GM18909 (cell line): Measurements from ENCODE around the gene ASTE1.
"Not testable (repeated sequence)": the region's sequence is repeated elsewhere in the genome, so short reads cannot be mapped to it uniquely, and the experiment has no call there.

Source experiments
- ATAC-seq: cut with Tn5 transposase; IDR thresholded peaks from one replicate; pipeline ENCODE4 v1.9.1; 2021; ENCODE audit warnings: mild to moderate bottlenecking; ENCODE audit not compliant: unreplicated experiment, poor library complexity

Gene ASTE1, protein sequence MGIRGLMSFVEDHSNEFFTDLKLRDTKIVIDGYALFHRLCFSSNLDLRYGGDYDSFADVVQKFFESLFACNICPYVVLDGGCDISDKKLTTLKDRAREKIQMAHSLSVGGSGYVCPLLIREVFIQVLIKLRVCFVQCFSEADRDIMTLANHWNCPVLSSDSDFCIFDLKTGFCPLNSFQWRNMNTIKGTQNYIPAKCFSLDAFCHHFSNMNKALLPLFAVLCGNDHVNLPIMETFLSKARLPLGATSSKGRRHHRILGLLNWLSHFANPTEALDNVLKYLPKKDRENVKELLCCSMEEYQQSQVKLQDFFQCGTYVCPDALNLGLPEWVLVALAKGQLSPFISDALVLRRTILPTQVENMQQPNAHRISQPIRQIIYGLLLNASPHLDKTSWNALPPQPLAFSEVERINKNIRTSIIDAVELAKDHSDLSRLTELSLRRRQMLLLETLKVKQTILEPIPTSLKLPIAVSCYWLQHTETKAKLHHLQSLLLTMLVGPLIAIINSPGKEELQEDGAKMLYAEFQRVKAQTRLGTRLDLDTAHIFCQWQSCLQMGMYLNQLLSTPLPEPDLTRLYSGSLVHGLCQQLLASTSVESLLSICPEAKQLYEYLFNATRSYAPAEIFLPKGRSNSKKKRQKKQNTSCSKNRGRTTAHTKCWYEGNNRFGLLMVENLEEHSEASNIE

DNA sequence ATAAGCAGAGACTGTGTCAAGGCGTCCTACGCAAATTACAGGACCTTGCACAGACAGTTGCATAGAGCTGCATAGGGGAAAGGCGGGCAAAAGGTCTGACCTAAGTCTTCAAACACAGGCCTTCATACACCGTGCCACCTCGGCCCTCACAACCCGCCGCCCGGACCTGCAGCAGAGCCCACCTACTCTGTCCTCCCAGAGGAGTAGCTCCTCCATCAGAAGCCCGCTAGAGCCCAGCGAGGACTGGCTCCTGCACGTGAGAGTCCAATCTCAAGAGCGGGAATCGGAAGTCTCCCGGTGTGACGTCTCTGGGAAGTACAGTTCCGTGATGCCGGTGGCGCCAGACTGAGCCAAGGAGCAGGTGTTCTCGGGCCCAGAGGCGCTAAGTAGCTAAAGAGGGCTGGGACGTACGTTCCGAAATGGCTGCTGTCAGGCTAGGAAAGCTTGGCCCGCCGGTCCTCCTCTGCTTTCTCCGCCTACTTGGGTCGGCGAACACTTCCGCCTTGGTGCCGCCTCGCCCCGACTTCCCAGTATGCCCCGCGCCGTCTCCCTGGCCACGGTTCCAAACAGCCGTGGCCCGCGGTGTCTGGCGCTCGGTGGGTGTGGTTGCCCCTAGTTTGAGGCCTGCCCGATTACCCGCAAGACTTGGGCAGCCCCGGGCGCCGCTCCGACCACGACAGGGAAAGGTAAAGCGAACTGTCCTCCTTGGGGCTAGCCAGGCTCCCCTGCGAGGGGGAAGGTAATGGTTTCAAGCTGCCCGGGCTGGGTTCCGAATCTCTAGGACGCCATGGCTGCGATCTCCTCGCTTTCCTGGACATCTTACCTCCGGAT lies at the start of gene ASTE1, which contains the start of gene NEK11:
ASTE1 (minus strand) TSS at position 505 of the 831 bp plus-strand sequence. CDS start 1,519 bp downstream, outside the sequence.
NEK11 (plus strand) TSS at position 557 of the 831 bp plus-strand sequence. CDS start 2,832 bp downstream, outside the sequence.
- ATAC-seq = peak; percentile 98

DNA sequence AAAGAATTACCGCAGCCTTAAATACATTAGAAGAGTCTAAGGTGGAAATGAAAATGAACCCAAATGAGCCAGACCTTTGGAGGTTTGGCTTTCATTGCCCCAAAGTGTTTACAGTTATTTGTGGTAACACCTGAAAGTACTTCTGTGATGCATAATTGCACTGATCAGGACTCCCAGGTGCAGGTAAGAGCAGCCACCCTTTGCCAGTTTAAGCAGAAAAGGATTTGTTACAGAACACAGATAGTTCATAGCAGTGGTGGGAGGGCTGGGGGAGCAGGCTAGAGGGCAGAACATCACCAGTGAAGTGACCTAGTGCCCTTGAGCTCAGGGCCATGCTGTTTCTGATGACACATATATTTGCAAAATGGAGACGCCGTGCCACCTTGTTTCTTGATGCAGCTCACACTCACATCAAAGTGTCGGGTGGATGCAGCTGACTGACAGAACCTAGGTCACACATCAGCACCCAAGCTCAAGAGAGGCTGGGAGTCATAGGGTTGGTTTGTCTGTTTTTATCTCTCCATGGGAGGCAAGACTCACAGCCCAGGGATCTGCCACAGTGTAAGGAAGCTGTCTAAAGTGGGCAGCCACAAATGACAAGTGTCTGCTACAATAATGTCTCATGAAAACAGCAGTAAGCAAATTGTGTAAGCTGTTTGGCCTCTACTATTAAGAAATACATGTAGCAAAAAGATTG lies 49.2 kb upstream of the ASTE1 start:
- ATAC-seq = no peak

DNA sequence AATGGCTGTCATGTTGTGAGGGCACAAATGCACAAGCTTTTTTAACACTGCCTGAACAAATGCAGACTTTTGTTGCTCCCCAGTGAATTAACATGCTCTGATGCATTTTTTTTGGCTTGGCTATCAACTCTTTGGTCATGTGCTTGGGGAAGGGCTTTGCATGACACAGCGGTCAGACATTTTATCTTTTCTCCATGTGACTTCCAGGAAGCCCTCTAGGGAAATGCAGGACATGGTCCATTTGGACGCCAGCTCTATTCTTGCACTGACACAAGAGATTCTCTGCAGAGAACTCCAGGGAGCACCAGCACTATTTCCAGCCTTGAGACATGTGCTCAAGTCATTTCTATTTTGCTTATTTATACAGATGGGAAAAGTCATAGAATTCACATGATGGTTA lies 46.2 kb upstream of the ASTE1 start:
- no peak for ATAC-seq

DNA sequence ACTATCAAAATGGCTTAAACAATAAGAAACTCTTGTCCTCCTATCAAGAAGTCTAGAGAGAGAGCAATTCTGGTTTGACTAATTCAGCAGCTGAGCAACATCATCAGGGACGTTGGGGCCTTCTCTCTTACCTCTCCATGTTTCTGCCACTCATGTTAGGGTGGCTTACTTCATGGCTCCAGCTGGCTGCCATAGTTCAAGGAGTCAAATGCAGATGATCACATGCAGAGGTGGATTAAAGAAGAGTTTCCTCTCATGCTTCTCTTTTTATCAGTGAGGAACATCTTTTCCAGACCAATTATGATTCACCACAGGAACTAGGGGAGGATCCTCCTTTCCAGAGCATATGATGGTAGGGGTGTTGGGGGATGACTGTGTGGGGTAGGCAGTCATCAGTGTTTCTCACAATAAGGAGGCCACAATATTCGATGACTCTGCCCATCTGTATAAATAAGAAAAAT lies 45.5 kb upstream of the ASTE1 start:
- no peak for ATAC-seq

DNA sequence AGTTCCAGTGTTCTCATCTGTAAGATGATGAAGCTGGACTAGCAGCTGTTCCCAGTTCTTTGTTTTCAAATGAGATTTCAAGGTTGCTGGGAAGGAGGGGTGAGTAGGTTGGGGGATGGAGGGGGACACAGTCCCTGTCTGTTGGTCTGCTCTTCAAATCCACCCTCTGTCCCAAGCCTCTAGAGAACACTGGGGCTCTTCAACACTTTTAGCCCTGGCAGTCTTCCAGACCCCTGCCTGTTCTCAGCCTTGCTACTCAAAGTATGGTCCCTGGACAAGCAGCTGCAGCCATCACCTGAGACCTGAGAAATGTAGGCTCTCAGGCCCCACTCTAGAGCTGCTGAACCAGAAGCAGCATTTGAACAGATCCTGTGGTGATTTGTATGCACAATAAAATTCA lies 41.4 kb upstream of the ASTE1 start:
- ATAC-seq = no peak

DNA sequence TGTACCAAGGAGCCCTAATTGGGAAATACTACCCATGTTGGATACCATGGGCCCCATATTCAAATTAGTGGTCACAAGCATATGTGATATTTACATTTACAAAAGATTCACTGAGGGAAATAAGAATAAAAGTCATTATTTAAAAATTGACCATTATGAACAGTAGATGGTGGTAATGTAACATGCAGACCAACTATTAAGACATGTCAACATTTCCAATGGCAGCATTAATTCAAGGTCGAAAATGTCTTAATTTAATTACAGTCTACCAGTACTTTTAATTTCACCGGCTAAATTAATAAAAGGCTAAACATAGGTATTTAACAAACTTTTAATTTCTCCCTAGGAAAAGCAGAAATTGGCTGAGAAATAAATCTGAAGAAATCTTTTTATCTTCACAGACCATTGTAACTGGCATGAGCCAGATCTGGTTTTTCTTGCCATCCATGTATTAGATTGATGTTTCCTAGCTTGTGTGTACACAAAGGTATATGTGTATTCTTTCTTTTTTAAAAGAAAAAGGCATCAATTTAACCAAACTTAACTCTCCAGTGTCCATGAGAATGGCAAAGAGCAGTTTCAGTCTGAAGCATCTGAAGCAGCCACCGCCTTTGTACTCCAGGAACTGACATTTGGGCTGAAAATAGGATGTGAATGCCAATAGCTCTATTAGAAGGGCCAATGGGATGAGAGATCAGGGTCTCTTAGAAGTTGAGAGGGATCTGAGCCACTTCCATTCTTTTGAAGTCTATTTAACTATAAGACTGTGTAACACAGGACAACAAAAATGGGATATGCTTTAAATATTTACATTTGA lies 26.6 kb upstream of the ASTE1 start:
- ATAC-seq = no peak

DNA sequence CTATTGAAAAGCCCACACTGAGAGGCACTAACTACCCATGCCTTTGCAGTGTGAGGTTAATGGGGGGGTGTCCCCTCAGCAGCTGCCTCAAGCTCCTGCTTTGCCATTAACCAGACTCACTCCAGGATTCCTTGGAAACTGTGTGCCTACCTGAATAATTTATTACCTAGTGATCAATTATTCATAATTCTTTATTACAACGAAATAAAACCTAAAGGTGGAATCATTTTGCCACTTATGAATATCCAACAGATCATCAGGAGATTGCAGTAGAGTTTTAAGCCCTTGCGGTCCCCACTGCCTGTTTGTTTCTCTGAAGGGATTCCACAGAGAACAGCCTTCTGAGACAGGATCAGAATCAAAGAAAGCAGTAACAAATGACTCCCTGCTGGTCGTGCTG lies 23.4 kb upstream of the ASTE1 start:
- no peak for ATAC-seq

DNA sequence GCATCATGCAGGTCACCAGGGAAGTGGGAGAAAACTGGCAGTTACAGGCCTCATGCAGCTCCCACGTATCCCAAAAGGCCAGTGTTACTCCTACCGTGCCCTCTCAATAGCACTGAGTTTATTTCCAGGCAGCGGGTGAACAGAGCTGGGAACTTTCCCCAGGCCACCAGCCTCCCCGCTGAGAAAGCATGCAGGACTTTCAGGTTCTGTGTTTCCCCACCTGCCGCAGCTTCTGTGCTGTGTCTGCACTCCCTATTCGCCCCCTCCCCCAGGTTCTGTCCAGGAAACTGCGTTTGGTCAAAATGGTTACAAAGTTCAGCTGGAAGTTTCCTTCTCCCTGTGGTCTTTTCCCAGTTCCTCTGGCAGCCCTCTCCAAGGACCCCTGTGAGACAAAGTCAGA lies 21.4 kb upstream of the ASTE1 start:
- no peak for ATAC-seq

DNA sequence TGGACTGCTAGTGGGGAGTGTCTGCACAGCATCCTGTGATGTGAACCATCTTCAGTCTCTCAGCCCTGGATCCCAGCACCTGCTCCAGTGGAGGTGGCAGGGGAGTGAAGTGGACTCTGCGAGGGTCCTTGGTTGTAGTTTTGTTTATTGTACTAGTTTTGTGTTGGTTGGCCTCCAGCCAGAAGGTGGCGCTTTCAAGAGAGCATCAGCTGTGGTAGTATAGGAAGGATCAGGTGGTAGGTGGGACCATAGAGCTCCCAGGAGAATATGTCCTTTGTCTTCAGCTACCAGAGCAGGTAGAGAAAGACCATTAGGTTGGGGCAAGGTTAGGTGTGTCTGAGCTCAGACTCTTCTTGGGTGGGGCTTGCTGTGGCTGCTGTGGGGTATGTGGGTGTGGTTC lies 21.0 kb upstream of the ASTE1 start:
- ATAC-seq = no peak

DNA sequence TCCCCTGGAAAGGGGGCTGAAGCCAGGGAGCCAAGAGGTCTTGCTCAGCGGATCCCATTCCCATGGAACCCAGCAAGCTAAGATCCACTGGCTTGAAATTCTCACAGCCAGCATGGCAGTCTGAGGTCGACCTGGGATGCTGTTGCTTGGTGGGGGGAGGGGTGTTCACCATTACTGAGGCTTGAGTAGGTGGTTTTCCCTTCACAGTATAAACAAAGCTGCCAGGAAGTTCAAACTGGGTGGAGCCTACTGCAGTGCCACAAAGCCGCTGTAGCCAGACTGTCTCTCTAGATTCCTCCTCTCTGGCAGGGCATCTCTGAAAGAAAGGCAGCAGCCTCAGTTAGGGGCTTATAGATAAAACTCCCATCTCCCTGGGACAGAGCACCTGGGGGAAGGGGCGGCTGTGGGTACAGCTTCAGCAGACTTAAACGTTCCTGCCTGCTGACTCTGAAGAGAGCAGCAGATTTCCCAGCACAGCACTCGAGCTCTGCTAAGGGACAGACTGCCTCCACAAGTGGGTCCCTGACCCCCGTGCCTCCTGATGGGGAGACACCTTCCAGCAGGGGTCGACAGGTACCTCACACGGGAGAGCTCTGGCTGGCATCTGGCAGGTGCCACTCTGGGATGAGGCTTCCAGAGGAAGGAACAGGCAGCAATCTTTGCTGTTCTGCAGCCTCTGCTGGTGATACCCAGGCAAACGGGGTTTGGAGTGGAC lies 15.8 kb upstream of the ASTE1 start:
- ATAC-seq = not testable (repeated sequence)

DNA sequence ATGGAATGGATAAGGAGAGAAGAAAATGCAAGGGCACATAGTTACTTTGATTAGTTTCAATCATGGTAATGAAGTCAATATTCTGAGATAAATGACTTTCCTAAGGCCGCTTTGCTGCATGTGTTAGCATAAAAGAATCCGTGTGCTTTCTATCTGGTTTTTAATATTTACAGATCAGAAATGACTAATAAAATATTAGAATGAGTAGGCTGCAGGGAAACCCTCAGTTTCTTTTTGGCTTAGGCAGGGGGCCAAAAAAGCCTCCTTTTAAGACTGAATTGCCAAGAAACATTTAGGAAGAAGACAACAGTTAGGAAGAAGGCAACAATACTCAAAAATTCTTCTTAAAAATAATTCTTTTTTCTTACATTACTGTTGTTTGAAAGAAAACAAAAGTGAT lies 11.7 kb upstream of the ASTE1 start:
- ATAC-seq = no peak

DNA sequence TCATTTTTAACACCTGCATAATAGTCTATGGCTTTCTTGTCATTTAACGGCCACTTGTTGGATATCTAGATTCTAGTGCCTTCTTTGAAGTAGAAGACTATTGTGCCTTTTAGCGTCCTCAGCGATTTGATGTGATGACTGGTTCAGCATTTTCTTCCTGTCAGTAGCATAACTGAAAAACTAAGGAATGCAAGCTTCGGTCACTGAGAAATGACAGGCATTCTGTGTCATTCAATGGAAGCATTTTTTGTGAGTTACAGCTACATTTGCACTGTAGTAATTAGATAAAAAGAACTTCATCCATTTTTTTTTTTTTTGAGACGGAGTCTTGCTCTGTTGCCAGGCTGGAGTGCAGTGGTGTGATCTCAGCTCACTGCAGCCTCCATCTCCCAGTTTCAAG lies 10.4 kb upstream of the ASTE1 start:
- ATAC-seq = no peak

DNA sequence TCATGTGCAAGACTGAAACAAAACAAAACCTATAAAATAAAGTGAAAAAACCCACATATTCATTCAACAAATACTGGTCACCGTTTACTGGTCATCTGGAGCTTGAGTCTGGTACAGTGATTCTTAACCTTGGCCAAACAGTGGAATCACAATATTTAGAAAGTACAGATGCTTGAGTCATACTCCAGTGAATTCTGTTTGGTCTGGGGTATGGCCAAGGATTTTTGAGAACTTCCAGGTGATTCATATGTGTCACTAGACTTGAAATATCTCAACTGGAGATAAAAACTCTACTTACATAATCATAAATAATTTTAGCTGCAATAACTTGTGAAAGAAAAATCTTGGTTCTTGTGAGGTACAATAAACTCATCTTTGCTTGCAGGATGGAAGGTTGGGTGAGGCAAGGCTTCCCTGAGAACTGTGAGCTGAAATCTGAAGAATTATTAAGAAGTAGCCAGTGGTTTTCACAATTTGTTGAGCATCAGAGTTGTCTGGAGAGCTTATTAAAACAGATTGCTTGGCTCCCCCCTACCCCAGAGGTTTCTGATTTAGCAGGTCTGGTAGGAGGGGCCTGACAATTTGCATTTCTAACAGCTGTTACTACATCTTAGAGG lies 9.7 kb upstream of the ASTE1 start:
- no peak for ATAC-seq

DNA sequence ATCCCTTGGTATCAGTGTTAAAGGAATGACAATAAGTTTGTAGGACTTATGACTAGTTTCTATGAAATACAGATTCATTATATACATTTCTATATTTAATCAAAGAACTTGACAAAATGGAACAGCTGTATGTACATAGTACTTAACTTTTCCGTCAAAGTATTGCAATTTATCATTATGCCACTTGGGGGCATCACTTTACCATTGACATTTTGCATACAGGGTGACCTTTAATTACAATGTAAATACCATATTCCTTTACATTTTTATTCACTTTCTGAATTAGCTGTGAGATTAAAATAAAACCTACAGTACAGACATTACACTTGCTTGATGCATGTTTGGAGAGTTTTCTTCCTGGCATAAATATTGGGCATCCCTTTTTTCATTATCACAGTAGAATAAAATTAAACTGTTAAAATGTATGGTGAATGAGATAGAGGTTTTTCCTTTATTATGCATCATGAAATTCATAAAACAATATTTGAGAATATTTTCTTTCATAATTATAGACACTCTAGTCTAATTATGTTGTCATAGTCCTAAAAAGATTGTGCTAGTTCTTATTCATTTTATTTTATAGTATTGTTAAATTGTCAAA lies 7.0 kb upstream of the ASTE1 start:
- ATAC-seq = peak; percentile 60

DNA sequence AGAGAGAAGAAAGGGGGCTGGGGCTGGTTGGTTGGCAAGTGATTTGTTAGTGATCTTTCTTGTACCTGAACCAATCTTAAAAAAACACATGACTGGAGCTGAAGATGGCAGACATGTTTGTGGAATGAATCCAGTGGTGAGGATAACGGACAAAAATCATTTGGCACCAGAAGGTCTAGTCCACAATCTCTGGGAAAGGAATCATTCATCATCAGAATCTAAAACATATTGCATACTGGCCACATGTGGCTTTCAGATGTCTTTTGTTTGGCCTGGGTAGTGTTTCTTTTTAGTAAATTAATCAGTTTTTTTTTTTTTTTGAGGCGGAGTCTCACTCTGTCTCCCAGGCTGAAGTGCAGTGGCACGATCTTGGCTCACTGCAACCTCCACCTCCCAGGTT lies 5.0 kb upstream of the ASTE1 start:
- ATAC-seq = no peak

DNA sequence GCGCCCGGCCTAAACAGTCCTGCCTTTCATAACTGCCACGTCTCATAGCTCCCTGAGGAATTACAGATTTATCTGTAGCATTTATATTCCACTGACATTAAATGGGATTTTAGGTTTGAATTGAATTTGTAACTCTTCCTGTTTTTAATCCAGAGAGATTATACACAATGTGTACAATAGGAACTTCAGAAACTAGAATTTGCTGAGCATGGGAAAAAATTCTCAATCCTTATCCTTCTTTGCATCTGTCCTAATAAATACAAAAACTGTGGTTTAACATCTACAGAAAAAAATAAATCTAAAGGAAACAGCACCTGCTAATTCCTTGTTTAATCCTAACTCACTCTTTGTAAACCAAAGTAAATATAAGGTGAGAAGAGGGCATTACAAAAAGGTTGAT lies 2.2 kb upstream of the ASTE1 start:
- ATAC-seq = no peak

DNA sequence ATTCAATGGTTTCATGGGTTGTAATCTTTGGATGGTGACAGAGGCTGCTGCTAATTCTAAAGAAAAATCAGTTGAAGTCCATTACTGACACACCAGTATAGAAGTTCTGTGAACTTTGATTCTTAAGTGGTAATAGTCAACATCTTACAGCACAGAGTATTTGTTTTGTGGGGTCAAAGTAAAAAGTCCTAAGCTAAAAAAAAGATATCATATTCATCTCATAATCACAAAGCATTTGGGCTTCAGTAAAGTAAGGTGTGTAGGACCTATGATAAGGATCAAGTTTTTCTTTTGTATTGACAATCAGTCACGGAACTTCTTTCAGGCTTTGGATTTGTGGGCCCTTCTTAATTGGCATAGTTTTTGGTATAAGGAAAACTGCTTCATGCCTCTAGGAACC lies 1.1 kb downstream of the ASTE1 start:
- ATAC-seq = no peak

DNA sequence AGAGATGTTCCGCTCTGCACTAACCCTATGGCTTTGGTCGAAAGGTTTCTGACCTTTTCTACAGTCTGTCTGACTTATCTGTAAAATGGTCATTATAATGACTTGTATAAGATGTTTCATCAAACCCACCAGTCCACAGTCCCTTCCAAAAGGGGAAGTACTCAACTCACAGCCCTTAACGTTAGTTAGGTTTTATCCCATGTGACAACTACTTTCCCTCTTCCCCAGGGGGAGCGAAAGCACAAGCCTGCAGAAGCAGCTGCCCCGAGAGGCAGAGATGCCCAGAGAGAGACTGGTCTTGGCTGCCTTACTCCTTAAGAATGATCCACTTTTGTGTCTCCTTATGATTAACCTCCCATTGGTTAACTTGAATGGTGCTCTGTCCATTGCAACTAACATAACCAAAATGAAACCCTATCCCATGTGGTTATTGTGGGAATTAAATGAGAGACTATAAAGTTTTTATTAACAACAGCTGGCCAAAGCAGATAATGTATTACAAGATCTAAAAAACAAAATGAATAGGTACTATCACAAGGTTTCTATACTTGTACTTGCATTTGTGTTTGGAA lies 6.4 kb downstream of the ASTE1 start:
- no peak for ATAC-seq
